Subcutaneous preadipocyte (primary cell): ENCODE data around the gene RFX7. TPM values are rescaled to one million over a fixed set of nuclear protein-coding genes. Genes with fewer than 3 reads are reported as not detected.

Experiments
- small RNA-seq: library from RNA; depleted of rRNA; stranded (forward); fragments of <200 nt; gene quantifications from one replicate; pipeline ENCODE3, GENCODE V24; 2012
- total RNA-seq: library from RNA; depleted of rRNA; stranded (reverse); fragments of >200 nt; gene quantifications from 2 replicates; pipeline ENCODE4 v1.2.3, GENCODE V29; 2012

The RFX7 gene
- 5.5 and 6.3 TPM in 2 replicates for total RNA-seq

DNA sequence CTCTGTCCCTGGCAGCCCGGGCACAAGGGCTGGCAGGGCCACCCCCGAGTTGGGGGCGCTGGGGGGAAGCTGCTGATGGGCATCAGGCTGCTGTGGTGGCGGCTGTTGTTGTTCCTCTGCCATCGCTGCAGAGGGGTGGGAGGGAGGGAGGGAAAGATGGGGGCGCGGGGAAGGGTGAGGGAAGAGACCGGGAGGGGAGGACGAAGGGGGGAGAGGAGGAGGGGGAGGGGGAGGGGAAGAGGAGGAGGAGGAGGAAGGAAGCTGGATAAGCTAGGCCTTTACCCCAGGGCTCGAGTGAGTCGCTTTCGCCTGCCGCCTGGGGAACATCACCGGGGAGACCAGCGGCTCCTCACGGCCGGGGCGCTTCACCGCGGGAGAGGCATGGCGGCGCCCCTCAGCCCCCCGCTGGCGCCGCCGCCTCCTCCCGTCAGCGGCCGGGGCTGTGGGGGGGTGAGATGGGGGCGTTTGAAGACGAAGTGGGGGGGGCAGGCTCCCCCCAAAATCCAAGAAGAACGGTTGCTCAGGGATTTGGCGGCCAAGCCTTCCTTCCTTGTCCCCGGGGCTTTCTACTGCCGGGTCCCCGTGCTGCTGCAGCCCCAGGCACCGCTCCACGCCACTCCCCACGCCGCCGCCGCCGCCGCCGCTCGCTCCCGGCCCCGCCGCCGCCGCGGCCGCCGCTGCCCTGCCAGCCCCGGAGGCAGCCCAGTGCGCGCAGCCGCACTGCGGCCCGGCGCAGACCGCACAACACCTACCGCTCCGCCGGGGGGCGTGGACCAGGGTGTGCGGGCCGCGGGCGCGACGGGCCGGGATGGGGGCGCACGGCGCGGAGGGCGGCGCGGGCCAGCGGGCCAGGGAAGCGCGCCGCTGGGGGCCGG lies at the start of gene RFX7:
Gene RFX7 (minus strand): TSS at position 717 of the 875 bp plus-strand sequence. CDS start 594 bp downstream, at position 123.

Small RNA genes within 50 kb of the gene (small RNA-seq; reads per million reads assigned to genes)
- gene CD24P2 (not detected), gene RNU6-1287P (not detected)

Other genes starting within 250 kb of the RFX7 start
- gene TEX9, start 121.5 kb upstream of the RFX7 start, total RNA-seq: 4.1 and 5.5 TPM in 2 replicates
- 2.6 and 3.5 TPM in 2 replicates for gene MNS1, start 221.3 kb upstream of the RFX7 start, total RNA-seq